Subcutaneous adipose tissue (tissue), 4 donors: ENCODE measurements around the gene PEX7. TPM values are rescaled to one million over a fixed set of nuclear protein-coding genes. Genes with fewer than 3 reads are reported as not detected.

Experiments used
- total RNA-seq, 4 donors: library from RNA; depleted of rRNA; stranded (reverse); fragments of >200 nt; gene quantifications; one replicate each; pipeline ENCODE4 v1.1.0, GENCODE V29; 2016
- TF ChIP-seq, protein P1 (sequence below): fragments of 450-650 bp; IDR thresholded peaks from one replicate; pipeline ENCODE4 v1.5.1; 2016; ENCODE audit warnings: low read depth, mild to moderate bottlenecking, control low read depth, antibody characterized with exemption, moderate library complexity

PEX7 gene
- total RNA-seq, 4 donors from 2014 or later: 5.1 to 9.2 (median 8.7) TPM

DNA sequence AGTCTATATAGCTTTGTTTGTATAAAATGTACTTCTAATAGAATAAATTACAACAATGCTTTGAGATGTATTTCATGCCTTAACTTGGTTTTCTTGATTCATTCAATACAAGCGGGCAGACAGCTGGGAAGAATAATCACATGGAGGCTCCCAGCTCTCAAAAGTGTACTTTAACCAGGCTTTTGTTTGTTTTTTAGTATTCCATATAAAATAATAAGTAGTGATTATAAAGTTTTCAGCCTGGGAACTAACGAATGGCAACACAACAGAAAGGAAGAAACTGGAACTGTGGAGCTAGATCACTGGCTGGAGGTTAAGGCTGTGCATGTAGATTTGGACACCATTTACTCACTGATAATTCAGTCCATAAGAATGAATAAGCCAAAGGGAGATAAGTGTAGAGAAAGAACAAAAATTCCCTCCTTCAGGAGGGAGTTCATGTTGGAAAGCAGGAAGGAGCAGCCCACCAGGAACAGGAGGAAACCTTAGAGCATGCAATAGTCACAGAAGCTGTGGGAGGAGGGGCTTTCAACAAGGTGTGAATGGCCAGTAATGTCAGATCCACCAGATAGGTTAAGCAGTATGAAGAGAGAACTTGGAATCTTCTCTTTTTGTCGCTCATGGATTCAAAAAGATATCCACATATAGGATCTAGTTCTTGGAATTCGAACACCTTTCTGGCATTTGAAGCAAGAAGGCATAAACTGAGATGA, 58.5 kb downstream of the PEX7 start:
- TF ChIP-seq, protein P1, sequence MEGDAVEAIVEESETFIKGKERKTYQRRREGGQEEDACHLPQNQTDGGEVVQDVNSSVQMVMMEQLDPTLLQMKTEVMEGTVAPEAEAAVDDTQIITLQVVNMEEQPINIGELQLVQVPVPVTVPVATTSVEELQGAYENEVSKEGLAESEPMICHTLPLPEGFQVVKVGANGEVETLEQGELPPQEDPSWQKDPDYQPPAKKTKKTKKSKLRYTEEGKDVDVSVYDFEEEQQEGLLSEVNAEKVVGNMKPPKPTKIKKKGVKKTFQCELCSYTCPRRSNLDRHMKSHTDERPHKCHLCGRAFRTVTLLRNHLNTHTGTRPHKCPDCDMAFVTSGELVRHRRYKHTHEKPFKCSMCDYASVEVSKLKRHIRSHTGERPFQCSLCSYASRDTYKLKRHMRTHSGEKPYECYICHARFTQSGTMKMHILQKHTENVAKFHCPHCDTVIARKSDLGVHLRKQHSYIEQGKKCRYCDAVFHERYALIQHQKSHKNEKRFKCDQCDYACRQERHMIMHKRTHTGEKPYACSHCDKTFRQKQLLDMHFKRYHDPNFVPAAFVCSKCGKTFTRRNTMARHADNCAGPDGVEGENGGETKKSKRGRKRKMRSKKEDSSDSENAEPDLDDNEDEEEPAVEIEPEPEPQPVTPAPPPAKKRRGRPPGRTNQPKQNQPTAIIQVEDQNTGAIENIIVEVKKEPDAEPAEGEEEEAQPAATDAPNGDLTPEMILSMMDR: no peak

DNA sequence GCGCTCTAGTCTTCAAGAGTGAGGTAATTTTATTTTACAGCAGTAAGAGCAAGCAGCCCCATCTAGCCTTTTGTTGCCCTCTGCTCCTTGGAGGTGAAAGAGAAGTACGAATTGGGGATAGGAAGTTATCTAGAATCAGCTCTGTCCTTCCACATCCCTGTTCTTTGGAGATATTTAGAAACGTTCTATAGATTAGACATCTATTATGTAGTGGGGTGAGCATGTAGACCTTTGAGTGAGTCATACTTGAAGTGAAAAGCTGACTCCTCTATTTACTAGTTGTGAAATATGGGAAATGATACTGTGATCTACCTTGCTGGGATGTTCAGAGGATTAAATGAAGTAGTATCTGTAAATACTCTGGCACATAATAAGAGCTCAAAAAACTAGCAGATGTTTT, 63.7 kb downstream of the PEX7 start:
- TF ChIP-seq, protein P1: no peak

DNA sequence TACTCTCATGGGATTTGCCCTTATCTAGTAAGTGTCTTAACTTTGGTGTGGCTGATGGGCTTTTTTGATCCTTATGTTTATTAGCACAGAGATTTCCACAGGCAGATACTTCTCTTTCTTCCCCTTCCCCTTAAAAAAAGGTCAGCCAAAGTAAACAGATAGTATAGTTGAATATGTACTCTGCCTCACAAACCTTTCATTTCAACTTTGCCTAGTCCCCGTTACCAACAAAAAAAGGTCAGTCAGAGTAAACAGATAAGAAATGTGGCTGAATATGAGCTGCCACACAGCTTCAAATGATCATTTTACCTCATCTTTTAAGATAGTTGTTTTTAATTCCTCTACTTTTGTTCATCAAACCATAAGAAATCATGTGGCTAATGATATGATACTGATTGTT, 65.6 kb downstream of the PEX7 start:
- TF ChIP-seq, protein P1: no peak

DNA sequence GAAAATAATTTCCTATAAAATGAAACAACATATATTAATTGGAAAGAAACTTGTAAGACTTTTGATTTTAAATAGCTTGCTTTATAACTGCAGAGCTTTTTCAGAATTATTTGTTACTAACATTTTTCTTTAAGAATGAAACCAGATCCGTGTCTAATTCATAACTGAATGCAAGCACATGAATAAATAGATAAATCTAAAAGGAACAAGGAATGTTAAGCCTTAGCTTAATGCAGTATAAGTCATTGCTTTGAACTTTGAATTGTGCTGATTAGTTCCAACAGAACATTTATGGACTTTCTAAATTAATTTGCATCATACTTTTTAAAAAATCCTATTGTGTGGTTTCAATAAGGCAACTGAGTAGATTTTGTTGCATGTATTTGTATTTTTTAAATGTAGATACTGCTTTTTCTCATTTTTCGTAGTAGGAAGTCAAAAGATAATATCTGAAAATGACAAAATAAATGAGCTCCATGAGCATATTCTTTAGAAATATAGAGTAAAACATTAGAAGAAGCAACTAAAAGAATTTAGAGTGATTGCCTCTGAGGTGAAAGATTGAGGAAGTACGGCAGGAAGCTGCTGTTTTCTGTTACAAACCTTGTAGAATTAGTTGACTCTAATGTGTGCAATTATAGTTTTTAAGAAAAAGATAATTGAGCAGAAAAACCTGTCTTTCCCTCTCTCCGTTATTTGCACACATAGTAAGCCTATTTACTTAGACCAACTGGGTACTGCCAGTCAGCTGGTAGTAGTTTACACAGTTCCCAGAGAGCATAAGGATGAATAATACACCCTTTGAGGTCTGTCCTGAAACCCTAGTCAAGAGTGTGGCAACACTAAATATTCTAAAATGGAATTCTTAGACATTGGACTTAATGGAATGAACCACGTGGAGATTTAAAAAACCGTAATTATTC, 67.1 kb downstream of the PEX7 start:
- TF ChIP-seq, protein P1: no peak

DNA sequence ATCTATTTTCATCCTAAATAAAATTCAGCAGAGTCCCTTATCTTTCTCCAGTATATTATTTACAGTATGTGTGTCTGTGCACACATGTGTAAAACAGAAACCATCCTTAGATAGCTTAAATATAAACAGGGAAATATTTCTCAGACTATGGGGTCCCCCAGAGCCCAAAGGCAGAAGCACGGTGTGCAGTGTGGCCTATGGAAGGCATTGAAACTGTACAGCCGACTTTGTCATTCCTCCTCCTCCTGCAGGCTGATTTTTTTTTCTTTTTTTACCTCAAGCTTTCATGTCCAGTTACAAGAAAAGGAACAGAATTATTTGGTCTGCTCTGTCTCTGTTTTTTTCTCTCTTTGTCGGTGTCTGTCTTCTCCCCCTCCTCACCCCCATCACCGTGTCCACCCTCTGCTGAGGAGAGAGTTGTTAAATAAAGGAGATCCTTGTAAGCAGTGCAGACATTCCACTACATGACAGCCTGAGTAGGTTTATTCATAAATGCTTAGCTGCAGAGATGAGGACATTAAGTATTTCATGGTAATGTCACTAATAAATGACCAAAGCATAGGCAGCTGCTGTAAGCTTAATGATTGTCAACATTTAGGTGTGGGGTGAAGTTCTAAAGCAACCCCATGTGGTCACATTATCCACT, 67.9 kb downstream of the PEX7 start:
- TF ChIP-seq, protein P1: no peak

DNA sequence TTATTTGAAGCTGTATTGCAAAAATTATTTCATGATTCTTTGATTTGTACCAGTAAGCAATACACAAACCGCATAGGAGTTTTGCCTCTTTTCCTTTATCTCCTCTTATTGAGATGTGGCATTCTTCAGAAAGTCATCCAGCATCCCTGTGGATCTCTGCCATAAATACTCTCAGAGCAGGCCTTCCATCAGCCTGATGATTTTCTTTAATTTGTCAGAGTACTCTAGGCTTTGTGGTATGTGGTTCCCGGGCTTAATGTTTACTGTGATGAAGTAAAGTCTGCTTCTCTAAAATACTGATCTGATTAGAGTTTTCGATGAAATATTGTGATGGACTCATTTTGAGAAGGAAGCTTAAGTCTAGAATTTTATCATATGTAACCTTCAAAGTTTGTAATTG, 68.6 kb downstream of the PEX7 start:
- TF ChIP-seq, protein P1: no peak

DNA sequence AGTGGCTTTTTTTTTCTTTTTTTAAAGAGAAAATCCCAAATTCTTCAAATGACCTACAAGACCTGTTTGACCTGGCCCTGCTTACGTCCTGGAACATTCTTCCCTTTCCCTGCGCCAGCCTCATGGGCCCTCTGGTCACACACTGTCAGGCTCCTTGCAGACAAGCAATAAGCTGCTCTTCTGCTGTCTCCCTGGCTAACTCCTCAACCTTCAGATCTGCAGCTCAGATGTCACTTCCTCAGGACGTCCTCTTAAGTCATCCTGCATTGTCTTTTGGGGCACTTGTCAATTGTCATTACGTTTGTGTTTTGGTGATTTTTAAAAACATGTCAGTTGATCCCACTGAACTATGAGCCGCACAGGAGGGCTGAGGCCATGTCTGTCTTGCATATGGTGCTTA, 70.8 kb downstream of the PEX7 start:
- TF ChIP-seq, protein P1: no peak
